ENCODE results near the gene KLK7. TPM values are rescaled to one million over a fixed set of nuclear protein-coding genes. Genes with fewer than 3 reads are reported as not detected.
"Not testable (repeated sequence)": the region's sequence is repeated elsewhere in the genome, so short reads cannot be mapped to it uniquely, and the experiment has no call there.

The KLK7 gene
- total RNA-seq, 1 donor from 2014 or later: not detected

GRCh38 chr19:51012661-51013190 lies 29.0 kb upstream of the KLK7 start:
- DNase-seq (ENCODE audit: low read depth): no peak

DNA sequence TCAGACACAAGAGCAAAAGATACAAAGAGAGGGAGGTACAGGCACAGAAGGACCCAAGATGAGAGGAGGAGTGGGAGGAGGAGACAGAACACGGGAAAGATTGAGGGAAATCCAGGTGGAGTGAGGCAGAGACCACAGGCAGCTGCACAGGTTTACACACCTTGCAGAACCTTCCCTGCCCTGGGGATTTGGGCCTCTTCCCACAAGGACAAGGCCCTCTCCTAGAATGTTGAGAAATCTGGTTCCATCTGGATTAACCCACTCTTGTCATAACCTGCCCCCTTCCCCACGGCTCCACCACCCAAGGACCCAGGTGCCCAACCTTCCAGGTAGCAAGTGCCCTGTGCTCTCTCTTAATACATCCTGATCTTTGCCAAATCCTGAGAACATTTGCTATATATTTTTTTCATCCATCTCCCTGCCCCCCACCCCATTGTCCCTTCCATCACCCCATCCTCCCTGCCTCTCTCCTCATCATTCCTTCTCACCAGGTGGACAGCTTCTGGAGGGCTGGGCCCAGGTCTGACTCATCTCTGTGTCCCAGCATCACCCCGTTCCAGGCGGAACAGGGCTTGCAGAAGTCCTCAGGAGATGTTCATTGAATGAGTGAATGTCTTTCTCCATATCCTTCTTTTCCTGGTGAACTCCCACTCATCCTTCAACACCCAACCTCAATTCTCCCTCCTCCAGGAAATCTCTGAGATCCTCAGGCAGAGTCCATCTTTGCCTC lies 26.5 kb upstream of the KLK7 start:
- no peak for DNase-seq (ENCODE audit: low read depth)

DNA sequence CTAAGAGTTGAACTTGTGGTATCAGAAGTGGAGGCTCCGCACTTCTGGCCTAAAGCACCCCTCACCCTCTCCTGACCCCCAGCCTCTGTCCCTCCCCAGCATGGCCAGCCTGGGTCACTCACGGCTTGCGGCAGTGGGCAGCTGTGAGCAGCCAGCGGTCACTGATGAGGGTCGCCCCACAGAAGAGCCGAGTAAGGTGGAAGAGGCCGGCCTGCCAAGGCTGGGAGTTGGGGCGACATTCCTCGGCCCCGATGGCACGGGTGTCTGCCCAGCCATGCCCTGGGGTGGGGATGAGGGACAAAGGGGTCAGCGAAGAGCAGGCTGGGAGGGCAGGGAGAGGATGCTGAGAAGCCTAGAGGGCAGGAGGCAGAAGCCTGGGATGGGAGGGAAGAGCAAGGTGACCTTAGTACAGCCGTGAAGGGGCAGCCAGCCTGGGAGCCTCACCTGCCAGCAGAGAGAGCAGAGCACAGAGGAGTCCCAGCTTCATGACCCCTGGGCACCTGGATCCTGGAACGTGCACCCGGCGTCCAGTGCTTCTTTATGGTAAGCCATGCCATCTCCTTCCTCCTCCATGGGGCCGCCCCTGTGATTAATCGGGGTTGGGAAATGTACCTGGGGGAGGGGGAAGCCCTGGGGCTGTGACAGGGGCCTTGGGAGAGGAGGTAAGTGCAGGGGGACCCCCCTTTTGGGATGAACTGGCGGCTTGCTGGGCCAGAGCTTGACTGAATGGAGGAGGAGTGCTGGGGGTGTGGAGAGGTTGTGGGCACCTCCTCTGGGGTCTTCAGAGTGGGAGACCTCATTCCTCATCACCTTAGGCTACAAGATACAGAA lies 25.6 kb upstream of the KLK7 start:
- no peak for DNase-seq (ENCODE audit: low read depth)

GRCh38 chr19:51007488-51007887 lies 23.8 kb upstream of the KLK7 start:
- no peak for DNase-seq (ENCODE audit: low read depth)

GRCh38 chr19:51006406-51006805 lies 22.7 kb upstream of the KLK7 start:
- DNase-seq (ENCODE audit: low read depth): no peak

- DNase-seq (ENCODE audit: low read depth): no peak
These were observed 21.5 kb upstream of the KLK7 start for GRCh38 chr19:51005248-51005647.

- no peak for DNase-seq (ENCODE audit: low read depth)
These were observed 19.6 kb upstream of the KLK7 start for GRCh38 chr19:51003316-51003715.

DNA sequence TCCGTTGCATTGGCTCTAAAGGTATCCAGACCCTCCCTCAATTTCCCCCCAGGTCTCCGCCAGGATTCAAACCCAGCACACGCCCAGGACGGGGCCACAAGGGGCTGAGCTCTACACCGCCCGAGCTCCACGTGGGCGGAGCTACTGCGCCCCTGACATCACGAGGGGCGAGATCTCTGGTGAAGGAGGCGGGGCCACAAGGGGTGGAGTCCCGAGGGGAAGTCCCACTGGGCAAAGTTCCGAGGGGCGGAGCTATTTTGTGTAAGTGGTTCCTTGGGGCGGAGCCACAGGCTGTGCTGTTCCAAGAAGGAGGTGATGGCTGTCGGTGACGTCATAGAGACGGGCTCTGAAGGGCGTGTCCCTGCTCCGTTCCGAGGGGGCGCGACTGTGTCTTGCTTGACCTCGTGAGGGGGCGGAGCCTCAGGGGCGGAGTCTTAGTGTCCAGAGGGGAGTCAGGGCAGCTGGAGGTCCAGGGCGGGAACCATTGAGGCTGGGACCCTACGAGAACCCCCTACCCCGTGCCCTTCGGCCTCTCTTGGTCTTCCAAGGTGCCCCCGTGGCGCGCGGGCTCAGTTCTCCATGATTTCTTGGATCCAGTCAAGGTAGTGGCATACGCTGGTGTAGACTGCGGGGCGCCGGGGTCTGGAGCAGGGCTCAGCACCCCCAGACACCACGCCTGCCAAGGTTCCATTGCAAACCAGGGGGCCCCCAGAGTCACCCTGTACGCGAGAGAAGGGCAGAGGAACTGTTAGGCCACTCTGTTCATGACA lies 19.0 kb upstream of the KLK7 start:
- DNase-seq (ENCODE audit: low read depth): no peak

DNA sequence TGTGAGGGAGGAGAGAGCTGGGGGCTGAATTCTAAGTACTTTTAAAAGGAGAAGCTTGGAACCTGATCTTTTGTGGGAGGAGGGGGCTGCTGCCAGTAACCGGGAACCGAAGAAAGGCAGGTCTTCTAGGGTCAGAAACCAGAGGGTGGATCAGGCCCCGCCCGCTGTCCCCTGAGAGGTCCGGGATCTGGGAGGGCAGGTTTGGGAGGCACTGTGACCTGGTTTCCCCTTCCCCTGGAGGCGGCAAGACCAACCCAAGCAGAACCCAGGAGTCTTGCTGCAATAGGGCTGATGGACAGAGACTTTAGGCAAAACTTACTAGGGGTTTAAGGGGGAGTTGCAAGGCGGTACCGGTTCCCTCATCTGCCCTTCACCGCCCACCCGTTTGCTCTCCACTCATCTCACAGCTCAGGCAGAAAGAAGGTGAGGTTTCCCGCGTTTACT lies 18.4 kb upstream of the KLK7 start:
- DNase-seq (ENCODE audit: low read depth): no peak

- no peak for DNase-seq (ENCODE audit: low read depth)
These were observed 17.8 kb upstream of the KLK7 start, which contains the start of gene KLK8 for GRCh38 chr19:51001515-51001914. Gene KLK8, minus strand, starts transcription at chr19:51001604. Its CDS starts 437 bp downstream, at chr19:51001167.

DNA sequence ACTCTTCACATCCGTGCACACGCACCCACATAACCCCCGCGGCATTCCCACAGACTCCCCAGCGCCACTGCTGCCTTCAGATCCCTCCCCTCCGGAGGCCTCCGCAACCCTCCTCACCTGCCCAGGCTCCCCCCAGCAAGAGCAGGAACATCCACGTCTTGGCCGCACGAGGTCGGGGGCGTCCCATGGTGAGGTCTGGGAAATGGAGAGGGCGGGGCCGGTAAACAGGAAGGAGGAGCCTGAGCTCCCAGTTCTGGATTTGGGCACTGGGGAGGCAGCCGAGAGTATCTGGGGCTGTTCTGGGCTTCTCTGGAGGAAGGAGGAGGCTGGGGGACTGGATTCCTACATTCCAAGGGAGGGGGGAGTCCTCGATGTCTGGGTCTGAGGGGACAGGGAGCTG lies 17.3 kb upstream of the KLK7 start:
- DNase-seq (ENCODE audit: low read depth): no peak

- DNase-seq (ENCODE audit: low read depth): no peak
These were observed 16.7 kb upstream of the KLK7 start for GRCh38 chr19:51000426-51000825.

GRCh38 chr19:50998686-50999085 lies 15.0 kb upstream of the KLK7 start:
- DNase-seq (ENCODE audit: low read depth): no peak

GRCh38 chr19:50998061-50998460 lies 14.3 kb upstream of the KLK7 start:
- no peak for DNase-seq (ENCODE audit: low read depth)

GRCh38 chr19:50994129-50994528 lies 10.4 kb upstream of the KLK7 start:
- DNase-seq (ENCODE audit: low read depth): no peak

- DNase-seq (ENCODE audit: low read depth): no peak
These were observed 8.9 kb upstream of the KLK7 start for GRCh38 chr19:50992666-50993035.

GRCh38 chr19:50984416-50984815 lies 699 bp upstream of the KLK7 start:
- DNase-seq (ENCODE audit: low read depth): not testable (repeated sequence)

- DNase-seq (ENCODE audit: low read depth): no peak
These were observed 1.5 kb downstream of the KLK7 start for GRCh38 chr19:50982186-50982585.

- no peak for DNase-seq (ENCODE audit: low read depth)
These were observed 2.0 kb downstream of the KLK7 start for GRCh38 chr19:50981587-50982146.

- no peak for DNase-seq (ENCODE audit: low read depth)
These were observed 3.5 kb downstream of the KLK7 start for GRCh38 chr19:50980208-50980607.

- DNase-seq (ENCODE audit: low read depth): no peak
These were observed 4.0 kb downstream of the KLK7 start for GRCh38 chr19:50979758-50980157.
